ENCODE measurements around the gene UBXN4.
"Not testable (repeated sequence)": the region's sequence is repeated elsewhere in the genome, so short reads cannot be mapped to it uniquely, and the experiment has no call there.

UBXN4 gene

GRCh38 chr2:135799738-135800137, 58.1 kb downstream of the UBXN4 start:
- Histone ChIP-seq H3K9me3 (ENCODE audit: control extremely low read depth in 1 of 5, control insufficient read depth in 4 of 5, insufficient read depth in 2 of 5, low read depth in 1 of 5, low read length in 4 of 5) (peaks cover 0 to 13% (median 2%) of the 10 kb centered on the region in 5 experiments), H3K27me3 (replicated peaks in 2 of 5; ENCODE audit: control insufficient read depth in 4 of 5, insufficient read depth in 5 of 5, low read length in 4 of 5) (no peaks in the 10 kb centered on the region), H3K4me1 (ENCODE audit: control extremely low read depth in 1 of 4, control insufficient read depth in 4 of 4, insufficient read depth in 4 of 4, low read length in 3 of 4) (peaks cover 0 to 18% (median 17%) of the 10 kb centered on the region in 4 experiments), H3K27ac (ENCODE audit: insufficient read depth in 1 of 2, low read depth in 1 of 2, low read length in 2 of 2, poor library complexity in 1 of 2, severe bottlenecking in 2 of 2) (no peak overlapping the region), H3K4me3 (ENCODE audit: control insufficient read depth in 1 of 7, extremely low read depth in 1 of 7, insufficient read depth in 4 of 7, low read depth in 2 of 7, low read length in 6 of 7) (no peak overlapping the region), H3K36me3 (ENCODE audit: control insufficient read depth in 4 of 4, insufficient read depth in 4 of 4, low read length in 3 of 4) (no peaks in the 10 kb centered on the region)
- CTCF ChIA-PET: interaction anchor here (1.0 to 5.1 kb wide), 6 partner anchors 8 to 25 kb away, joined by 3 to 35 read pairs (median 8); no protein-coding TSS in a partner anchor
- WGBS (ENCODE audit: insufficient coverage): 100% methylated on average over 1 of the region's 2 CpGs
- POLR2A ChIA-PET: no interaction called here
- no peak for DNase-seq

DNA sequence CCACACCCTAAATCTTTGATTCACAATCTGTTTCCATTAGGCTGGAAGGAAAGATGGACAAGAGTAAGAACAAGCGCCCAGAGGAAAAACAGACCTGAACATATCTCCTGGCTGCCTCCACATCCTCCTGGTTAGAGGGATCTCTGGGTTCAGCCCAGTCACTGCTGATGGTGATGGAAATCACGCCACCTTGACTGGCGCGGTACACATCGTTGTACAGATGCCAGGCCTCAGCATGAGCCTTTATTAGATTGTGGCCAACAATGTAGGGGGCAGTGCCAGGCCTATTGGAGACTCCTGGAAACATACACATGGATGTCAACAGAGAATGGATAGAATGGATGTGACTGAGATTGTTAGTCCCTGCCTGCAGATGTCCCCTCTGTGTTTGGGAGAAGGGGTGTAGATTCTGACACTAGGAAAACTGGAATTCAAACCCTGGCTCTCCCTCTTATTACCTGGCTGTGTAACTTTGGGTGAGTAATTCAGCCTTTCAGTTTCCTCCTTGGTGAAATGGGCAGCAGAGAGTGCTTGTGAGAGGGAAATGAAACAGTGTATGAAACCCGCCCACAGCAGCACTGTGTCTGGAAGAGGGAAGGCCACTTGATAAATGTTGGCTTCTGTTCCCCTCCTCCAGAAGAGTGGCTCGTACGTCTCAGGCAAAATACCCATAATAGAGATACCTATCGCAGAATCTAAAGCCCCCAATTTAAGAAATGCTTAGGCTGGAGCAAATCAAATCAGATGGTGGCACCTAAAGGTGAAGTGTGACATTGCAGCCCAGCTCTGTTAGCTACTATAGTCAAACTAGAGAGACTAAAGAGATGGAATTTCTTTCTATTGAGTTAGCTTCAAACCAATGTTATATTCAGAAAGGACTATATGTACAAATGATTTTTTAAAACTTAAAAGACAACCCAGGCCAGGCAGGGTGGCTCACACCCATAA, 59.1 kb downstream of the UBXN4 start:
- ChIA-PET POLR2A (no interaction called here), CTCF (interaction anchor here (1.0 kb wide), 1 partner anchor 24 kb away, joined by 3 read pairs; no protein-coding TSS in a partner anchor)
- Histone ChIP-seq H3K27me3 (replicated peaks in 2 of 5; ENCODE audit: control insufficient read depth in 4 of 5, insufficient read depth in 5 of 5, low read length in 4 of 5) (no peaks in the 10 kb centered on the region), H3K36me3 (ENCODE audit: control insufficient read depth in 4 of 4, insufficient read depth in 4 of 4, low read length in 3 of 4) (no peaks in the 10 kb centered on the region), H3K9me3 (ENCODE audit: control extremely low read depth in 1 of 5, control insufficient read depth in 4 of 5, insufficient read depth in 2 of 5, low read depth in 1 of 5, low read length in 4 of 5) (peaks cover 0 to 13% (median 2%) of the 10 kb centered on the region in 5 experiments), H3K27ac (ENCODE audit: insufficient read depth in 1 of 2, low read depth in 1 of 2, low read length in 2 of 2, poor library complexity in 1 of 2, severe bottlenecking in 2 of 2) (no peak overlapping the region), H3K4me3 (ENCODE audit: control insufficient read depth in 1 of 7, extremely low read depth in 1 of 7, insufficient read depth in 4 of 7, low read depth in 2 of 7, low read length in 6 of 7) (no peak overlapping the region), H3K4me1 (ENCODE audit: control extremely low read depth in 1 of 4, control insufficient read depth in 4 of 4, insufficient read depth in 4 of 4, low read length in 3 of 4) (peaks cover 0 to 14% (median 12%) of the 10 kb centered on the region in 4 experiments)
- WGBS (ENCODE audit: insufficient coverage): 94% methylated on average over 6 of the region's 9 CpGs
- no peak for DNase-seq

GRCh38 chr2:135802350-135802749, 60.7 kb downstream of the UBXN4 start:
- Histone ChIP-seq H3K4me1 (ENCODE audit: control extremely low read depth in 1 of 4, control insufficient read depth in 4 of 4, insufficient read depth in 4 of 4, low read length in 3 of 4) (peaks cover 0 to 13% (median 12%) of the 10 kb centered on the region in 4 experiments), H3K9me3 (ENCODE audit: control extremely low read depth in 1 of 5, control insufficient read depth in 4 of 5, insufficient read depth in 2 of 5, low read depth in 1 of 5, low read length in 4 of 5) (peaks cover 0 to 13% (median 2%) of the 10 kb centered on the region in 5 experiments), H3K27ac (ENCODE audit: insufficient read depth in 1 of 2, low read depth in 1 of 2, low read length in 2 of 2, poor library complexity in 1 of 2, severe bottlenecking in 2 of 2) (no peak overlapping the region), H3K4me3 (ENCODE audit: control insufficient read depth in 1 of 7, extremely low read depth in 1 of 7, insufficient read depth in 4 of 7, low read depth in 2 of 7, low read length in 6 of 7) (no peak overlapping the region), H3K36me3 (ENCODE audit: control insufficient read depth in 4 of 4, insufficient read depth in 4 of 4, low read length in 3 of 4) (no peaks in the 10 kb centered on the region), H3K27me3 (replicated peaks in 2 of 5; ENCODE audit: control insufficient read depth in 4 of 5, insufficient read depth in 5 of 5, low read length in 4 of 5) (no peaks in the 10 kb centered on the region)
- CTCF ChIA-PET: interaction anchor here (0.8 kb wide), 1 partner anchor 11 kb away, joined by 3 read pairs; no protein-coding TSS in a partner anchor
- POLR2A ChIA-PET: no interaction called here
- 67% methylated on average over 3 of the region's 3 CpGs for WGBS (ENCODE audit: insufficient coverage)
- DNase-seq: no peak

DNA sequence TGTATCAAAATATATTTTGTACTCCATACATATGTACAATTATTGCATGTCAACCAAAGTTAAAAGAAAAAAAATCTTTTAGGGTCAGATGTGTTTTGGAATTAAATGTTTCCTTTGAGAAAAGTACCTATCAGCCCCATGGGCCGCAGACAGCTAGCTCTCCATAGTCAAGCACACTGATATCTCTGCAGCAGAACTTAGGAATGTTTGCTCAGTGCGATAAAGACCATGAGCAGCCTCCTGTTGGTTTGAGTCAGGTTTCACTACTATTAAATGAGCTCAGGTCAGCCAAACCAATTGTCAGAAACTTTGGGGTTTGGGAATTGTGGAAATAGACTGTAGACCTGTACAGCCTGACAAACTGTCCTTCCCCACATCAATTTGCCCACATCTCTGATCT, 61.6 kb downstream of the UBXN4 start:
- CTCF ChIA-PET: interaction anchor here (0.8 kb wide), 1 partner anchor 10 kb away, joined by 3 read pairs; no protein-coding TSS in a partner anchor

GRCh38 chr2:135807874-135808273, 66.2 kb downstream of the UBXN4 start:
- H3K4me3 ChIP-seq (ENCODE audit: control insufficient read depth in 1 of 7, extremely low read depth in 1 of 7, insufficient read depth in 4 of 7, low read depth in 2 of 7, low read length in 6 of 7): not testable (repeated sequence)
- WGBS (ENCODE audit: insufficient coverage): 90% methylated on average over 2 of the region's 3 CpGs

More for the DNA sequence above, 61.6 kb downstream of the UBXN4 start:
- WGBS (ENCODE audit: insufficient coverage): 100% methylated on average over 2 of the region's 2 CpGs
- Histone ChIP-seq H3K4me1 (ENCODE audit: control extremely low read depth in 1 of 4, control insufficient read depth in 4 of 4, insufficient read depth in 4 of 4, low read length in 3 of 4) (peaks cover 0 to 5% (median 5%) of the 10 kb centered on the region in 4 experiments), H3K9me3 (ENCODE audit: control extremely low read depth in 1 of 5, control insufficient read depth in 4 of 5, insufficient read depth in 2 of 5, low read depth in 1 of 5, low read length in 4 of 5) (peaks cover 0 to 13% (median 2%) of the 10 kb centered on the region in 5 experiments), H3K4me3 (ENCODE audit: control insufficient read depth in 1 of 7, extremely low read depth in 1 of 7, insufficient read depth in 4 of 7, low read depth in 2 of 7, low read length in 6 of 7) (no peak overlapping the region), H3K27me3 (replicated peaks in 2 of 5; ENCODE audit: control insufficient read depth in 4 of 5, insufficient read depth in 5 of 5, low read length in 4 of 5) (no peaks in the 10 kb centered on the region), H3K27ac (ENCODE audit: insufficient read depth in 1 of 2, low read depth in 1 of 2, low read length in 2 of 2, poor library complexity in 1 of 2, severe bottlenecking in 2 of 2) (no peak overlapping the region), H3K36me3 (ENCODE audit: control insufficient read depth in 4 of 4, insufficient read depth in 4 of 4, low read length in 3 of 4) (no peaks in the 10 kb centered on the region)
- no peak for DNase-seq
- POLR2A ChIA-PET: no interaction called here

GRCh38 chr2:135812907-135813511, 71.4 kb downstream of the UBXN4 start:
- H3K9me3 ChIP-seq (ENCODE audit: control extremely low read depth in 1 of 5, control insufficient read depth in 4 of 5, insufficient read depth in 2 of 5, low read depth in 1 of 5, low read length in 4 of 5): no peaks in the 10 kb centered on the region
- H3K4me1 ChIP-seq (ENCODE audit: control extremely low read depth in 1 of 4, control insufficient read depth in 4 of 4, insufficient read depth in 4 of 4, low read length in 3 of 4): peaks cover 0 to 2% (median 0%) of the 10 kb centered on the region in 4 experiments
- 100% methylated on average over 2 of the region's 2 CpGs for WGBS (ENCODE audit: insufficient coverage)
- ChIA-PET CTCF (interaction anchor here (1.3 kb wide), 1 partner anchor 10 kb away, joined by 3 read pairs; no protein-coding TSS in a partner anchor), POLR2A (no interaction called here)
- no peak overlapping the region for H3K4me3 ChIP-seq (ENCODE audit: control insufficient read depth in 1 of 7, extremely low read depth in 1 of 7, insufficient read depth in 4 of 7, low read depth in 2 of 7, low read length in 6 of 7)
- DNase-seq: no peak
- H3K36me3 ChIP-seq (ENCODE audit: control insufficient read depth in 4 of 4, insufficient read depth in 4 of 4, low read length in 3 of 4): no peaks in the 10 kb centered on the region
- H3K27ac ChIP-seq (ENCODE audit: insufficient read depth in 1 of 2, low read depth in 1 of 2, low read length in 2 of 2, poor library complexity in 1 of 2, severe bottlenecking in 2 of 2): no peak overlapping the region
- H3K27me3 ChIP-seq (replicated peaks in 2 of 5; ENCODE audit: control insufficient read depth in 4 of 5, insufficient read depth in 5 of 5, low read length in 4 of 5): no peaks in the 10 kb centered on the region

More at GRCh38 chr2:135807874-135808273, 66.2 kb downstream of the UBXN4 start:
- CTCF ChIA-PET: interaction anchor here (5.1 kb wide), 1 partner anchor 10 kb away, joined by 35 read pairs; no protein-coding TSS in a partner anchor
- H3K4me1 ChIP-seq (ENCODE audit: control extremely low read depth in 1 of 4, control insufficient read depth in 4 of 4, insufficient read depth in 4 of 4, low read length in 3 of 4); POLR2A ChIA-PET; H3K9me3 ChIP-seq (ENCODE audit: control extremely low read depth in 1 of 5, control insufficient read depth in 4 of 5, insufficient read depth in 2 of 5, low read depth in 1 of 5, low read length in 4 of 5); H3K27me3 ChIP-seq (replicated peaks in 2 of 5; ENCODE audit: control insufficient read depth in 4 of 5, insufficient read depth in 5 of 5, low read length in 4 of 5); DNase-seq; H3K36me3 ChIP-seq (ENCODE audit: control insufficient read depth in 4 of 4, insufficient read depth in 4 of 4, low read length in 3 of 4); H3K27ac ChIP-seq (ENCODE audit: insufficient read depth in 1 of 2, low read depth in 1 of 2, low read length in 2 of 2, poor library complexity in 1 of 2, severe bottlenecking in 2 of 2): not testable (repeated sequence)

Measured in common myeloid progenitor, CD34-positive (primary cell).